DMS153 (cell line): ENCODE data around the gene PLXNB3.
"Not testable (repeated sequence)": the region's sequence is repeated elsewhere in the genome, so short reads cannot be mapped to it uniquely, and the experiment has no call there.

Experiments
- DNase-seq: peaks from one replicate; lab custom pipeline; 2025; lab: John Stamatoyannopoulos, UW

Gene PLXNB3

DNA sequence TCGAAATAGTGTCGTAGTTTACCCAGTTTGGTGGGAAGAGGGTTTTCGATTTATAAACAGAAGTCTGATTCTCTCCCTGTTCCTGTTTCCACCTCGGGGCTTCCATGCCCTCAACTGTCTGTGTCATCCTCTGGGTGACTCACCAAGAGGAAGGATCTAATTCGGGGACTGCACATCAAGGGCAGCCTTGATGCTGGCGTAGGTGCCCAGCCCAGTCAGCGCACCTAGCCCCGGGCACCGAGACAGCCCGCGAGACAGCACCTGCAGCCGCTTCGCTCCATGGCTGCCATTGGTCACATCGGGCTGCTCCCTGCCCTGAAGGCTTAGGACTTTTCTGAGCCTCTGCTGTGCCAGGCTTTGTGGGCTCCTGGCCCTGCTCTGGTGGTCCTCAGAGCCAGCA, 31.6 kb upstream of the PLXNB3 start:
- DNase-seq = no peak

DNA sequence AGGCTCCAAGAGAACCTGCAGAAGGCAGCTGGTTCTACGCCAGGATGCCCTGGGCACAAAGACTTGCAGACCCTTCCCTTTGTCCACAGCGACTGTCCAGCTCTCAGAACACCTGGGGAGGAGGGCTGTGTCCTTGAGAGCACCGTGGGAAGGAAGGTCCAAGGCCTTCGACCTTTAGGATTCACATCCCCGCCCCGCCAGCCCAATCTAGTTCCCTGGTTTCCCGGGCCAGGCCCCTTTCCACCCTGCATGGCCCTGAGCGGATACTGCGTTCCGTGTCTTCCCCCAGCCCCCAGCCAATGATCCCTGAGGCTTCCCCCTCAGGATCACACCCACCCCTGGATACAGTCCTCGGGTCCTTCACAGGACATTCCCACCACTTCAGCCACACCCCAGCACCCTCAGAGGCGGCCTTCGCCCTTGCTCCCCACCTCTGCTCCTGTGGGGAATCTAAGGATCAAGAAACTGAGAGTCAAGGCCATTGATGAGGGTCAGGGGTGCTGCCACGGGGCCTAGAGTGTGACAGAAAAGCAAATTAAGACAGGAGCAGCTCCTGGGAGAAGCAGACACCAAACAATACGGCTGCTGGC, 30.3 kb upstream of the PLXNB3 start:
- DNase-seq = no peak

DNA sequence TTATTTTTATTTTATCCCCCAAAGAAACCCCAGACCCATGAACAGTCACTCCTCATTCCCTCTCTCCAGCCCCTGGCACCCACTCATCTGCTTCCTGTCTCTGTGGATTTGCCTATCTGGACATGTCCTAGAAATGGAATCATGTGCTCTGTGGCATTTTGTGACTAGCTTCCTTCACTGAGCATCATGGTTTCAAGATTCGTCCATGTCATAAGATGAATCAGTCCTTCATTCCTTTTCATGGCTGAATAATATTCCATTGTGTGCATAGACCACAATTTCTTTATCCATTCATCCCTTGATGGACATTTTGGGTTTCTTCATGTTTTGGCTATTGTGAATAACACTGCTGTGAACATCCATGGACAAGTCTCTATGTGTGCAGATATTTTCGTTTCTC, 29.2 kb upstream of the PLXNB3 start:
- no peak for DNase-seq

DNA sequence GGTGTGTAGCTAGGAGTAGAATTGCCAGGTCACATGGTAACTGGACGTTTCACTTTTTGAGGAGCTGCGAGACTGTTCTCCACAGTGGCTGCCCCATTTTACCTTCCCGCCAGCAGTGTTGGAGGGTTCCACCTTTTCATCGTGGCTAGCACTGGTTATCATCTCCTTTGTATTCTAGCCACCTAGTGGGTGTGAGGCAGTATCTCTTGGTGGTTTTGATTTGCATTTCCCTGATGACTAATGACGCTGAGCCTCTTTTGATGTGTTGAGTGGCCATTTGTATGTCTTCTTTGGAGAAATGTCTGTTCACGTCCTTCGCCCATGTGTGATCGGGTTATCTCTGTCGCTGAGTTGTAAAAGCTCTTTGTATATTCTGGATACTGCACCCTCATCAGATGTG, 28.8 kb upstream of the PLXNB3 start:
- DNase-seq = no peak

DNA sequence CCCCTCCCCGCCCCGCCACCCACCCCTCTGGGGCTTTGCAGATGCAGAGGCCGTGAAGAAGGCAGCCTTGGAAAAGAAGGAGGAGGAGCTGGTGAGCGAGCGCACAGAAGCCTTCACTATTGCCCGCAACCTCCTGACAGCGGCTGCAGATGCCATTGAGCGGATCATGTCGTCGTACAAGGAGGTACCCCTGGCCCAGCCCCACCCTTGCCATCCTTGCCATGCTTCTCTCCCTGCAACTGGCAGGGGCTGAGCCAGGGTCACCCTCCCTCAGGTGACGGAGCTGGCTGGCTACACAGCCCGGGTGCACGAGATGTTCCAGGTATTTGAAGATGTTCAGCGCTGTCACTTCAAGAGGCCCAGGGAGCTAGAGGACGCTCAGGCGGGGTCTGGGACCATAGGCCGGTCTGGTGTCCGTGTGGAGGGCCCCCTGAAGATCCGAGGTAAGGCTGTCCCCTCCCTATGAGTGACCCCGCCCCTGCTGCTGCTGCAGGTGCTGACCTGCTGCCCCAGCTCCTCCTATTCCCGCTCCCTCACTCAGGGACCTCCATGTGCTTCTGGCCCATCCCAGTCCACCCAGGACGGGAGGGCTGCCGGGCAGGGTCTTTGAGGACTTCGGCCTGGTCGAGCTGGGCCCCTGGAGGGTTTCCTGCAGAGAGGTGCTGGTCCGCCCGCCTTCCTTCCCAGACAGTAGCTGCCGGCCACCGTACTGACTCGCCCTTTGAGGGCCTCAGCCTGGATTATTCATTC, 27.8 kb upstream of the PLXNB3 start:
- no peak for DNase-seq

DNA sequence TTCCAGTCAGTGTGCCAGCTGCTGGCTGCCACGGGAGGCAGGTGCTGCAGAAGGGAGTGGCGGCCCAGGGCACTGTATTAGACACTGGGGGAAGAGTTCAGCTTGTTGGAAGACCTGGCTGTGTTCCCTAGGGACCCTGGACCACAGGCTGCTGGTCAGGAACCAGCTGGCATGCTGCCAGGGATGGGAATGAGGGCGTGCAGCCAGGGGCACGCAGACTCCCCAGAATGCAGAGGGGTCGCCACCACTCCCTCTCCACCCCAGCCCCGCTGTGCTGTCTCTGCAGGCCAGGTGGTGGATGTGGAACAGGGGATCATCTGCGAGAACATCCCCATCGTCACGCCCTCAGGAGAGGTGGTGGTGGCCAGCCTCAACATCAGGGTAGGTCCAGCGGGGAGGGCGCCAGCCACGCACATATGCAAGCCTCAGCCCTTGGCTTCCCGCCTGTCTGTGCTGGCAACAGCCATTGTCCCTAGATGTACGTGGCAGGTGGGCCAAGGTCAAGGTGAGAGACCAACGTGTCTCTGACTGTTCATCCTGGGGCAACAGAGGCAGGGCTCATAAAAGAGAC, 27.1 kb upstream of the PLXNB3 start:
- DNase-seq = no peak

DNA sequence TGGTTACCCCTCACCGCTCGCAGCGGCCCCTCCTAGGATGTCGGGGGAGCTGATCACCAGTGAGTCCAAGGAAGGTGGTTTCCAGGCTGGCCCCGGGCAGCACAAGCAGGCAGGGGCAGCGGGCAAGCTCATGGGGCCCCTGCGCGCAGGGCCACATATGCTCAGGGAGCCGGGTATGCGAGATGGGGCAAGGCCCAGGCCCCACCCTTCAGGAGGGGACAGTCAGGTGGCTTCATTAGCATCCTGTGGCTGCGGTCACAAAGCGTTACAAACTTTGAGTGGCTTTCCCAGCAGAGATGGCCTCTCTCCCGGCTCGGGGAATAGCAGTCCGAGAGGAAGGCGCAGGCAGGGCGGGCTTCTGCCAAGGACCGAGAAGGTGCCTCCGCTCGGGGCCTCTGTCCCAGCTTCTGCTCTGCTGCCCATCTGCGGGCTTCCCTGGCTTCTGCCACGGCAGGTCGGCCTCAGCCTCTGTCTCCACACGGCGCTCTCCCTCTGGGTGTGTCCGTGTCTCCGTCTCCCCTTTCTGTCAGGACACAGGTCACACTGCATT, 25.9 kb upstream of the PLXNB3 start:
- no peak for DNase-seq

DNA sequence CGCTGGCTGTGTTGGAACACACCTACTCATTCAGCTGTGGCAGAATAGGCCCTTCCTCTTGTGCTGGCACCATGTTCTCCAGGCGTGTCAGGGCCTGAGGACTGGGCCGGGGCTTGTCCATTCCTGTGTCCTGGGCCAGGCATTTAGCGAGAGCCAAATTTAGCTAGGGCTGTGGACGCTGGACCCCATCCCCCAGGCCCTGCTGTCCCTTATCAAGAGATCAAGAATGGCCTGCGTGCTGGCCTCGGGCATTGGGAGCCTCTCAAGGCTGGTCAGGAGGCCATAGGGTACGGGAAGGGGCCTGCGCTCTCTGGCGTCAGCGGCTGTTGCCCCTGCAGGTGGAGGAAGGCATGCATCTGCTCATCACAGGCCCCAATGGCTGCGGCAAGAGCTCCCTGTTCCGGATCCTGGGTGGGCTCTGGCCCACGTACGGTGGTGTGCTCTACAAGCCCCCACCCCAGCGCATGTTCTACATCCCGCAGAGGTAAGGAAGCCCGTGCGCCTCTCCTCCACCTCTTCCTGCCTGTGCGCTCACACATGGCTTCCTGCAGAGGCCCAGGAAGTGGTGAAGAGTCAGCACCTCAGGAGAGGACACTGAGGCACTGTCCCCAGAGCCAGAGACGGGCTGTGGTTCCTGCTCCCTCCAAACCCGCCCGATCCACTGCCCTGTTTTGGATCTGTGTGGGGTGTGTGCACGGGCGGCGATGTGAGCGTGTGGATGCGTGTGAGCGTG, 24.1 kb upstream of the PLXNB3 start:
- no peak for DNase-seq

DNA sequence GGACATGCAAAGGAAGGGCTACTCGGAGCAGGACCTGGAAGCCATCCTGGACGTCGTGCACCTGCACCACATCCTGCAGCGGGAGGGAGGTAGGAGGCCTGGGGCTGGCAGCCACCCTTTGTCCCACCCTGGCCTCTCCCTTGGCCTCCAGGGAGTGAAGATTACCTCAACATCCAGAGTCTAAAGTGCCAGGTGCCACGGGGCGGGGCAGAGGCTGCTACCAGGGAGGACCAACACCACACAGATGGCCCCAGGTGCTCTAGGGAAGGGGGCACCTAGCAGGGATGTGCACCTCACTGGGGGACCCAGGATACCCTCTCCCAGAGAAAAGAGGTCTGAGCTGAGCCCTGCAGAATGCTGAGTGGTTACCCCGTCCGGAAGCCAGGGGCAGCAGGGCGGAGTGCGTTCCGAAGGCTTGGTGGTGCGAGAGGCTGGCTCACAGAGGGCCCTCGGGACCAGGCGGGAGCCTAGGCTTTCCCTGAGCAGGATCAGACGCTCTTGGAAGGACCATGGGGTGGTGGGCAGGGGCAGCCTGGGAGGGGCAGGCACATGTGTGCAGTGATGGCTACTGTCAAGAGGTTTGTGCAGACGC, 23.3 kb upstream of the PLXNB3 start:
- DNase-seq = no peak

DNA sequence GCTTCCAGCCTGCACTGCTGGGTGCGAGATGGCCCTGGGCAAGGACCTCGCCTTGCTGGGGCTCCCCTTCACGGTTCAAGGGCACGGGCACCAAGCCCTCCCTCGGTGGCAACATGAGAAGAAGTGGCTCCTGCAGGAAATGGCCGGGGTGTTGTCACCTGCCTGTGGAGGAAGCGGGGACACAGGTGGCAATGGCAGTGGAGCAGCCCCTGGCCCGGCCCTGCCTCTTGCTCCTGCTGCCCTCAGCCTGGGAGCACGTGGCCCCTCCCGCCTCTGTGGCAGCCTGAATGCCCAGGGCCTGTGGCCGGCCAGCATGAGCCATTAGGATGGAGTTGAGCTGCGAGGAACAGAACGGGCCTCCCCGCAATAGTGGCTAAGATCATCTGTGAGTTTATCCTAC, 22.6 kb upstream of the PLXNB3 start:
- DNase-seq = no peak

DNA sequence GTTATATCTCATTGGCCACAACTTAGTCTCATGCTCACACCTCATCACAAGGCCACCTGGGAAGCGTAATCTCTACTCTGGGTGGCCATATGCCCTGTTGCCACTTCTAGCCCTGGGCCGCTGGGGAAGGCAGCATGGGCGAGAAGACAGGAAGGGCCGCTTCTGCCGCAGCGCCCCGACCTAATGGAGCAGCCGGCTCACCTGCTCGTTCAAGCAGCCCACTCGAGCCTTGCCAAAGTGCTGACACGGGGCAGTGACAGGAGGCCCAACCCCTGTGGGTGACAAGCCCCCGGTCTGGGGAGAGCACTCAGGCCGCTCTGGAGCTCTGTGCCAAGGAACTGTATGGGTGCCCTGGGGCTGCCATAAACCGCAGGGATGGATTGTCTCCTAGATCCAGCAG, 21.9 kb upstream of the PLXNB3 start:
- not testable (repeated sequence) for DNase-seq

DNA sequence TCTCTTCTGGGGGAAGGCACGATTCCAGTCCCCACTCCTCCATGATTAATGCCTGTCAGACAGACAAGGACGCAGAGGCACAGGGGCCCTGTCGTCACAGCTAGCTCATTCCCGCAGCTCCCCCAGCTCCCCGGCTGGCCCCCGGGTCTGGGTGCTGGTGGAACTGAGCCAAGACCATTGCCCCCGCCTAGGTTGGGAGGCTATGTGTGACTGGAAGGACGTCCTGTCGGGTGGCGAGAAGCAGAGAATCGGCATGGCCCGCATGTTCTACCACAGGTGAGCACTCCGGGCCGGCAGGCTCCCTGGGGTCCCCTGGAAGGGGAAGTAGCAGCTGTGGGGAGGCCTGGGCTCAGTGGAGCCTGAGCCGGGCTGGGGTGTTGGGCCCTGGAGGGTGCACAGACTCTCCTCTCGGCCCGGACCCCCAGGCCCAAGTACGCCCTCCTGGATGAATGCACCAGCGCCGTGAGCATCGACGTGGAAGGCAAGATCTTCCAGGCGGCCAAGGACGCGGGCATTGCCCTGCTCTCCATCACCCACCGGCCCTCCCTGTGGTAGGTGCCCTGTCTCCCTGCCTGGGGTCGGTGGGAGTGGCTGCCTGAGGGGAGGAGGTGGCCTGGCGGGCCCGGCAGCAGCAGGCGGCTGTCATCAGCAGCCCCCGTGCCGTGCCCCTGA, 21.1 kb upstream of the PLXNB3 start:
- DNase-seq = not testable (repeated sequence)

DNA sequence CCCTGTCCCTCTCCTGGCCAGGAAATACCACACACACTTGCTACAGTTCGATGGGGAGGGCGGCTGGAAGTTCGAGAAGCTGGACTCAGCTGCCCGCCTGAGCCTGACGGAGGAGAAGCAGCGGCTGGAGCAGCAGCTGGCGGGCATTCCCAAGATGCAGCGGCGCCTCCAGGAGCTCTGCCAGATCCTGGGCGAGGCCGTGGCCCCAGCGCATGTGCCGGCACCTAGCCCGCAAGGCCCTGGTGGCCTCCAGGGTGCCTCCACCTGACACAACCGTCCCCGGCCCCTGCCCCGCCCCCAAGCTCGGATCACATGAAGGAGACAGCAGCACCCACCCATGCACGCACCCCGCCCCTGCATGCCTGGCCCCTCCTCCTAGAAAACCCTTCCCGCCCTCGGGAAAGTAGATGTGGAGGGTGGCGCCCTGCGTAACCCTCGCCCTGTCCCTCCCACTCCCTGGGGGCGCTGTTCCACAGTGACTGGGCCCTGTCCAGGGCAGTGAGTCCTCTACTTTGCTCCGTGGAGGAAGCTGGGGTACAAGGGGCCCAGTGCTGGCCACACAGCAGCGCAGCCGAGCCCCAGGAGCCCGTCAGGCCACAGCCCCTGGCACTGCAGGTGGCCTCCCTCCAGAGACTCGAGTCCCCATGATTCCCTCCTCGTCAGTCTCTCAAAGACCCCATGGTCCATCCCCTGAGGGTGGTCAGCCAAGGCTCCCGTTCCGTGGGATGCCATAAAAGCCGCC, 20.4 kb upstream of the PLXNB3 start:
- DNase-seq = peak; percentile 88

DNA sequence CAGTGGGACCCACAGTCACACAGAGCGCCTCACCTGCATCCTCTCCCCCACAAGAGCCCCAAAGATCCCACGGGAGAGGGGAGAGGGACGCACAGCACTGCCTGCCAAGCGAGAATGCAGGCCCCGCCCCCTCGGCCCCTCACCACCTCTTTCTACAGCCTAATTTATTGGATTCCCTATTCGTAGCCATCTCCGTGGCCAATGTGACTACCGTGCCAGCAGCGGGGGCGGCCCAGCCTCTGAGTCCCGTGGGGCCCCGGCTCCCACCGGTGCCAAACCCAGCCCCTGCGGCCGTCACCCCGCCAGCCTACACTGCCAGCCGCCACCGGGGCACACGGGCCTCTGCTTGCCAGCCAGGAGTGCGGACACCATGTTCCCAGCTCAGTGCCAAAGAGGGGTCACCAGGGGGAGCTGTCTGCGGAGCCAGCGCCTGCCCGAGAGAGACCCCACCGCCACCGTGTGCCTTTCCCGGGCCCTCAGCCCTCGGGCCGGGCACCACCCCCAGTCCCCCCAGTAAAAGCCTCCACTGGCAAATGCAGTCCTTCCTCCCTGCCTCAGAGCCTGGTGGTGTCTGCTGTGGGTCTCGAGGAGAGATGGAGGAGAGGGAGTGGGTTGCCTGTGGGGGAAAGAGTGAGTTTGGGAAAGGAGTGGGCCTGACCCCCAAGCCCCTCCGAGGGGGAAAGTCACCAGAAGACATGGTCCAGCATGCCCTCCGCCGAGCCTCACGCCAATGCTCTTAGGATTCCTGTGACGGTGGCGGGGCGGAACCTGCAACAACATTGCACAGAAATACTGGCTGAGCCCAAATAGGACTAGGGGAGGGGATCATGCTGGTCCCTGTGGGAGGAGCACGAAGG, 19.6 kb upstream of the PLXNB3 start:
- peak; percentile 42 for DNase-seq

DNA sequence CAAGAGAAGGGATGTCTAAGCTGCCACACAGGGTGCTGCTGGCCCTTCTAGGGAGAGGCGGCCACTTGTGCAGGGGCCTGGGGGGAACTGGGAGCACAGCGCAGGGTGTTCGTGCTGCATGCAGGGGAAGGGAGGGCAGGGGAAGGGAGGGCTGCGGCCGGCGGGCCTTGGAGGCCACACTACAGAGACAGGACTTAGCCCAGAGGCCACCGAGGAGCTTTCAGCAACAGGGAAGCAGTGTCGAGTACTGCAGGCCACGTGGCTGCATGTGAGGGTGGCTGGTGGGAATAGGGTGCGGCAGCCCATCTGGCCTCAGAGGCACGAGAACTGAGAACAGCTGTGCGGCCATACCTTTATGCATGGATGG, 19.0 kb upstream of the PLXNB3 start:
- DNase-seq = not testable (repeated sequence)

DNA sequence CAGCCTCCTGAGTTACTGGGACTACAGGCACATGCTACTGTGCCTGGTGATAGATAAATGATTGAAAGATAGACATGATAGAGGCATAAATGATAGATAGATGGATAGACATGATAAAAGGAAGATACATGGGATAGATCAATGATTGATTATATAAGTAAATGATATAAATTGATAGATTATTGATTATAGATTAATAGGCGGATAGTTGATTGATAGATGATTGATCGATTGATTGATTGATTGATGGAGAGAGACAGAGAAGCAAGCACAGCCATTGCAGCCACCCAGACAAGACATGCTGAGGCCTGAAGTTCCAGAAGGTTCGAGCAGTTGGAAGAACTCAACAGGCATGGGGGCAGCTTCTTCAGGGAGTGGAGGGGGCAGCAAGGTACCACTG, 17.7 kb upstream of the PLXNB3 start:
- DNase-seq = no peak

DNA sequence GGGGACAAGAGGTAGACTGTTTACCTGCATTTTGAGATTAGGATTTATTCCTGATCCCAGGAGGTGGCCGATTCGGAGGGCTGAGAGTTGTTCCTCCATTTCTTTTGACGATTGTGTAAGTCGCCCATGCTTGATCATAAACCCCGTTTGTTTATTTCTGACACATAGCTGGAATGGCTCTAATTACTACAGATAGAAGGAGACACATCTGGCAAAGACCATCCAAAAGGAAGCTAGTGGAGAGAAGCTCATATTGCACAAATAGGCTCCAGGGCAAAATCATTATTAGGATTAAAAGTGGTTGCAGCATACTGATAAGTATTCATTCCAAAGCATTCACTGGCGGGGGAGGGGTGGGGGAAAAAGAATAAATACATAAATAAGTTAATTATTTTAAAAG, 17.1 kb upstream of the PLXNB3 start:
- DNase-seq = not testable (repeated sequence)

DNA sequence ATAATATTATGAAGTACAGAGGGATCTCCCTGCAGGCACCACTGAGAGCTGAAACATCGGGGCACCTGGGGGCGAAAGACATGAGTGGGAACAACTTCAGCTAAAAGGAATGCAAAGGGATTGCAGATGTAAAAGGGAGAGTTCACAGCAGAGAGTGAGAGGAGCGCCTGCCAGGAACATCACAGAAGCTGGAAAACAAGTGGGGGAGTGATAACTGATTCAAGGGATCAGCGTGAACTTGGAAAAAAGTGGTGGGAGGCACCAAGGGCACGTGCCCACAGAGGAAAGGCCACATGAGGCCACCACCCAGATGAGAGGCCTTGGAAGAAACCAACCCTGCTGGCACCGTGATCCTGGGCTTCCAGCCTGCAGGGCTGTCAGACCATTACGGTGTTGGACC, 15.0 kb upstream of the PLXNB3 start:
- DNase-seq = not testable (repeated sequence)

DNA sequence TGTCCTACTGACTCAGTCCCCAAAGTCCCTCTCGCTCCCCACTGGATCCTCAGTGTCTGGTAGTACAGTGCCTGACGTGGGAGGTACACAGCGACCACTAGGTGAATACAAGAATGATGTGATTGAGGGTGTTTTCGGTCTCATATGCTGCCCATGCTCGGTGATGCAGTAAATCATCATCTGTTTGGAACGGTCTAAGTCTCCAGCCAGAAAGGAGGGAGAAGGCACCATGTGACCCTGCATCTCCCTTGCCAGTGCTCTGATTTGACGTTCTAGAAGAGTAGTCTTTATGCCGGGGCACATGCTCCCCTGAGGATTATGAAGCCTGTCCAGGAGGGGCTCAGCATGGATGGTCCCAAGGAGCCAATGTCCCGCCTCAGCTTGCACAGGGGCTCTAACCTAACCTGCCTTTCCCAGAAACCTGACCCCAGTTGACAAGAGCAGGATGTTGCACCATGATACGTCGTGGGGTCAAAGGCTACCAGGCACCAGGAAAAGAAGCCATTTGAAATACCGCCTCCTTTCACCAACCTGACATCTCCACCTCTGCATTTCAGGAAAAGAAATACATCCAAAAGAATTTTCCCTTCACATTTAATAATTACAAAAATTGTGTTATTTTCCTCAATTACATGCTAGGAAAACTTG, 13.8 kb upstream of the PLXNB3 start:
- no peak for DNase-seq

DNA sequence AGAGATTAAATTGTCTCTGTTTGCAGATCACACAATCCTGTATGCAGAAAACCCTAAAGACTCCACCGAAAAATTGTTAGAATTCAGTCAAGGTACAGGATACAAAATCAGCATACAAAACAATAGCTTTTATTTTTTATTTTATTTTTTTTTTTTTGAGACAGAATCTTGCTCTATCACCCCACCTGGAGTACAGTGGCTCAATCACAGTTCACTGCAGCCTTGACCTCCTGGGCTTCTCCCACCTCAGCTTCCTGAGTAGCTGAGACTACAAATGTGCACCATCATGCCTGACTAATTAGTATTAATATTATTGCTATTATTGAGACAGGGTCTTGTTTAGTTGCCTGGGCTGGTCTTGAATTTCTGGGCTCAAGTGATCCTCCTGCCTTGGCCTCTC, 8.9 kb upstream of the PLXNB3 start:
- DNase-seq = no peak
